Urinary bladder (tissue), 2 donors: ENCODE measurements around the gene KAT2A. TPM values are rescaled to one million over a fixed set of nuclear protein-coding genes. Genes with fewer than 3 reads are reported as not detected.

ENCODE experiments used
- polyA plus RNA-seq: library from polyadenylated mRNA; stranded (reverse); fragments of 200-250 nt; gene quantifications from one replicate; pipeline ENCODE4 v1.2.3, GENCODE V29; 2013
- total RNA-seq: library from RNA; depleted of rRNA; stranded (reverse); fragments of >200 nt; gene quantifications from one replicate; pipeline ENCODE4 v1.2.3, GENCODE V29; 2014
- donor health status: healthy.

Gene KAT2A
- total and polyA plus RNA-seq, 2 donors, result 14.1 to 44.3 TPM

Other genes with a start within 250 kb of the KAT2A start
- gene ACLY, start 202.4 kb downstream of the KAT2A start, total RNA-seq, result 64.1 TPM
- gene ACLY, start 202.4 kb downstream of the KAT2A start, polyA plus RNA-seq, result 51.7 TPM
- 1.4 TPM for gene ODAD4, start 190.8 kb downstream of the KAT2A start, total RNA-seq
- gene ODAD4, start 190.8 kb downstream of the KAT2A start, polyA plus RNA-seq, result 2.0 TPM
- 28.7 TPM for gene CNP, start 154.6 kb downstream of the KAT2A start, total RNA-seq
- gene CNP, start 154.6 kb downstream of the KAT2A start, polyA plus RNA-seq, result 66.6 TPM
- 69.9 TPM for gene DNAJC7, start 103.9 kb downstream of the KAT2A start, total RNA-seq
- 55.2 TPM for gene DNAJC7, start 103.9 kb downstream of the KAT2A start, polyA plus RNA-seq
- 14.4 TPM for gene NKIRAS2, start 101.3 kb downstream of the KAT2A start, total RNA-seq
- 52.0 TPM for gene NKIRAS2, start 101.3 kb downstream of the KAT2A start, polyA plus RNA-seq
- gene C17orf113, start 70.8 kb downstream of the KAT2A start, total RNA-seq, result 0.95 TPM
- 1.5 TPM for gene C17orf113, start 70.8 kb downstream of the KAT2A start, polyA plus RNA-seq
- gene ZNF385C, start 22.9 kb downstream of the KAT2A start, total RNA-seq, result 1.2 TPM
- 0.65 TPM for gene ZNF385C, start 22.9 kb downstream of the KAT2A start, polyA plus RNA-seq
- gene DHX58, start 8.7 kb downstream of the KAT2A start, total RNA-seq, result 7.6 TPM
- 16.1 TPM for gene DHX58, start 8.7 kb downstream of the KAT2A start, polyA plus RNA-seq
- not detected for gene HSPB9, start 1.4 kb upstream of the KAT2A start, total RNA-seq
- 0.11 TPM for gene HSPB9, start 1.4 kb upstream of the KAT2A start, polyA plus RNA-seq
- gene RAB5C, start 33.6 kb upstream of the KAT2A start, total RNA-seq, result 40.5 TPM
- 198 TPM for gene RAB5C, start 33.6 kb upstream of the KAT2A start, polyA plus RNA-seq
- gene KCNH4, start 59.8 kb upstream of the KAT2A start, total RNA-seq, result 0.79 TPM
- gene KCNH4, start 59.8 kb upstream of the KAT2A start, polyA plus RNA-seq, result 0.49 TPM
- not detected for gene HCRT, start 64.1 kb upstream of the KAT2A start, total RNA-seq
- not detected for gene HCRT, start 64.1 kb upstream of the KAT2A start, polyA plus RNA-seq
- gene GHDC, start 73.1 kb upstream of the KAT2A start, total RNA-seq, result 6.7 TPM
- 32.0 TPM for gene GHDC, start 73.1 kb upstream of the KAT2A start, polyA plus RNA-seq
- gene STAT5B, start 155.0 kb upstream of the KAT2A start, total RNA-seq, result 37.6 TPM
- 66.3 TPM for gene STAT5B, start 155.0 kb upstream of the KAT2A start, polyA plus RNA-seq
- gene STAT5A, start 167.1 kb upstream of the KAT2A start, total RNA-seq, result 14.9 TPM
- 34.0 TPM for gene STAT5A, start 167.1 kb upstream of the KAT2A start, polyA plus RNA-seq